Measurements from ENCODE around the gene MICAL3. TPM values are rescaled to one million over a fixed set of nuclear protein-coding genes. Genes with fewer than 3 reads are reported as not detected.

Gene MICAL3
- polyA plus RNA-seq, 1 donor from 2014 or later: 28.1 TPM

DNA sequence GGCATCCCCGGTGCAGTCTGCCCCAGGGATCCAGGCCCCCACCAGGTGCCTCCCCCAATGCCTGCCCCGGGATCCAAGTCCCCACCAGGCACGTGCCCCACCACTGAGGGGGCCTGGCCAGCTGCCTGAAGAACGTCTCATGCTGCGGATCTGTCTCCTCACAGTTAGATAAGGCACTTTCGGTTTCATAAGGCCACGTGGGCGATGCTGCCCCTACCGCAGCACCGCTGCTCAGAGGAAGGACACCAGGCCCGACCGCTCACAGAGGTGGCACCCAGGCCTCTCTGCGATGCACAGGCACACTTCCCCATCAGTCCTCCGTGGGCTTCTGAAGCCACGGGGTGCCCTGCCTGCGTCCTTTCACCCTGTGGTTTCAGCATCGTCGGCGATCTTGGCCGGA lies 182.0 kb downstream of the MICAL3 start:
- H3K4me2 ChIP-seq (ENCODE audit: low read length): no peak overlapping the region
- no peaks in the 10 kb centered on the region for H3K27me3 ChIP-seq (ENCODE audit: insufficient read depth, low read depth, low read length)
- no peak overlapping the region for H2AFZ ChIP-seq (ENCODE audit: low read depth, low read length)
- H3K9me2 ChIP-seq (ENCODE audit: insufficient read depth, low read length): no peaks in the 10 kb centered on the region
- H3K4me3 ChIP-seq (ENCODE audit: low read length): no peak overlapping the region
- no peaks in the 10 kb centered on the region for H4K20me1 ChIP-seq (ENCODE audit: insufficient read depth)
- TF ChIP-seq, protein P1, sequence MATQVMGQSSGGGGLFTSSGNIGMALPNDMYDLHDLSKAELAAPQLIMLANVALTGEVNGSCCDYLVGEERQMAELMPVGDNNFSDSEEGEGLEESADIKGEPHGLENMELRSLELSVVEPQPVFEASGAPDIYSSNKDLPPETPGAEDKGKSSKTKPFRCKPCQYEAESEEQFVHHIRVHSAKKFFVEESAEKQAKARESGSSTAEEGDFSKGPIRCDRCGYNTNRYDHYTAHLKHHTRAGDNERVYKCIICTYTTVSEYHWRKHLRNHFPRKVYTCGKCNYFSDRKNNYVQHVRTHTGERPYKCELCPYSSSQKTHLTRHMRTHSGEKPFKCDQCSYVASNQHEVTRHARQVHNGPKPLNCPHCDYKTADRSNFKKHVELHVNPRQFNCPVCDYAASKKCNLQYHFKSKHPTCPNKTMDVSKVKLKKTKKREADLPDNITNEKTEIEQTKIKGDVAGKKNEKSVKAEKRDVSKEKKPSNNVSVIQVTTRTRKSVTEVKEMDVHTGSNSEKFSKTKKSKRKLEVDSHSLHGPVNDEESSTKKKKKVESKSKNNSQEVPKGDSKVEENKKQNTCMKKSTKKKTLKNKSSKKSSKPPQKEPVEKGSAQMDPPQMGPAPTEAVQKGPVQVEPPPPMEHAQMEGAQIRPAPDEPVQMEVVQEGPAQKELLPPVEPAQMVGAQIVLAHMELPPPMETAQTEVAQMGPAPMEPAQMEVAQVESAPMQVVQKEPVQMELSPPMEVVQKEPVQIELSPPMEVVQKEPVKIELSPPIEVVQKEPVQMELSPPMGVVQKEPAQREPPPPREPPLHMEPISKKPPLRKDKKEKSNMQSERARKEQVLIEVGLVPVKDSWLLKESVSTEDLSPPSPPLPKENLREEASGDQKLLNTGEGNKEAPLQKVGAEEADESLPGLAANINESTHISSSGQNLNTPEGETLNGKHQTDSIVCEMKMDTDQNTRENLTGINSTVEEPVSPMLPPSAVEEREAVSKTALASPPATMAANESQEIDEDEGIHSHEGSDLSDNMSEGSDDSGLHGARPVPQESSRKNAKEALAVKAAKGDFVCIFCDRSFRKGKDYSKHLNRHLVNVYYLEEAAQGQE (IDR thresholded peaks at IDR 0.05; ENCODE audit: borderline replicate concordance): no peak
- TF ChIP-seq SMC3 (conservative IDR thresholded peaks at IDR 0.05; ENCODE audit: poor library complexity) (no peak), EZH2 (IDR thresholded peaks at IDR 0.05; ENCODE audit: borderline replicate concordance, insufficient read depth, low read length, poor library complexity, severe bottlenecking) (no peak), POLR2AphosphoS5 (IDR thresholded peaks at IDR 0.05) (no peak), RAD21 (conservative IDR thresholded peaks at IDR 0.05) (no peak), MXI1 (conservative IDR thresholded peaks at IDR 0.05; ENCODE audit: poor library complexity, severe bottlenecking) (no peak), TAF1 (IDR thresholded peaks at IDR 0.05; ENCODE audit: low read depth) (no peak), EP300 (conservative IDR thresholded peaks at IDR 0.05; ENCODE audit: poor library complexity, severe bottlenecking) (no peak)
- TF ChIP-seq, protein P2, sequence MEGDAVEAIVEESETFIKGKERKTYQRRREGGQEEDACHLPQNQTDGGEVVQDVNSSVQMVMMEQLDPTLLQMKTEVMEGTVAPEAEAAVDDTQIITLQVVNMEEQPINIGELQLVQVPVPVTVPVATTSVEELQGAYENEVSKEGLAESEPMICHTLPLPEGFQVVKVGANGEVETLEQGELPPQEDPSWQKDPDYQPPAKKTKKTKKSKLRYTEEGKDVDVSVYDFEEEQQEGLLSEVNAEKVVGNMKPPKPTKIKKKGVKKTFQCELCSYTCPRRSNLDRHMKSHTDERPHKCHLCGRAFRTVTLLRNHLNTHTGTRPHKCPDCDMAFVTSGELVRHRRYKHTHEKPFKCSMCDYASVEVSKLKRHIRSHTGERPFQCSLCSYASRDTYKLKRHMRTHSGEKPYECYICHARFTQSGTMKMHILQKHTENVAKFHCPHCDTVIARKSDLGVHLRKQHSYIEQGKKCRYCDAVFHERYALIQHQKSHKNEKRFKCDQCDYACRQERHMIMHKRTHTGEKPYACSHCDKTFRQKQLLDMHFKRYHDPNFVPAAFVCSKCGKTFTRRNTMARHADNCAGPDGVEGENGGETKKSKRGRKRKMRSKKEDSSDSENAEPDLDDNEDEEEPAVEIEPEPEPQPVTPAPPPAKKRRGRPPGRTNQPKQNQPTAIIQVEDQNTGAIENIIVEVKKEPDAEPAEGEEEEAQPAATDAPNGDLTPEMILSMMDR (IDR thresholded peaks at IDR 0.05; ENCODE audit: poor library complexity, severe bottlenecking): no peak
- no peaks in the 10 kb centered on the region for H3K36me3 ChIP-seq (ENCODE audit: insufficient read depth, low read length)
- no peaks in the 10 kb centered on the region for H3K79me2 ChIP-seq (replicated peaks; ENCODE audit: insufficient read depth, low read length)
- no peaks in the 10 kb centered on the region for H3K9me3 ChIP-seq (ENCODE audit: low read length)
- no peaks in the 10 kb centered on the region for H3F3A ChIP-seq (ENCODE audit: insufficient read depth, low read length, poor library complexity, severe bottlenecking)
- no peak overlapping the region for H3K27ac ChIP-seq (ENCODE audit: low read length)
- no peak overlapping the region for H3K9ac ChIP-seq (ENCODE audit: low read length)

DNA sequence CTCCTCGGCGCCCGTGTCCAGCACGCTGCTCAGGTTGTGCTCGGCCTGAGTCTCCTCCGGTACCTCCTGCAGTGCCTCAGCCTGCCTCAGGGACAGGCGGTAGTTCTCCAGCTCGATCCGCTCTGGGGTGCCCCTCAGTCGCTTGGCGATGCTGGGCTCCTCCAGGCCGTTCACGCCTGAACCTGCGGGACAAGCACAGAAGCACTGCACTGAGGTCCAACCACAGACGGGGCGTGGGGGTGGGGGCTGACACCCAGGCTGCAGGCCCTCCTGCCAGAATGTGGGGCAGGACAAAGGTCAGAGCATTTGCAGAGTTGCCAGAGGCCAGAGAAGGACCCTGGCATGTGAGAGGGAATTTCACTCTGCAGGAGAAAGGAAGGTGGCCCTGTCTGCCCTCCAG lies 182.5 kb downstream of the MICAL3 start:
- Histone ChIP-seq H3F3A (ENCODE audit: insufficient read depth, low read length, poor library complexity, severe bottlenecking) (no peaks in the 10 kb centered on the region), H4K20me1 (ENCODE audit: insufficient read depth) (no peaks in the 10 kb centered on the region), H3K4me2 (ENCODE audit: low read length) (no peak overlapping the region), H3K9ac (ENCODE audit: low read length) (no peak overlapping the region), H3K27ac (ENCODE audit: low read length) (no peak overlapping the region), H3K36me3 (ENCODE audit: insufficient read depth, low read length) (no peaks in the 10 kb centered on the region), H3K9me3 (ENCODE audit: low read length) (no peaks in the 10 kb centered on the region), H3K4me3 (ENCODE audit: low read length) (no peak overlapping the region), H2AFZ (ENCODE audit: low read depth, low read length) (no peak overlapping the region), H3K27me3 (ENCODE audit: insufficient read depth, low read depth, low read length) (no peaks in the 10 kb centered on the region), H3K79me2 (replicated peaks; ENCODE audit: insufficient read depth, low read length) (no peaks in the 10 kb centered on the region), H3K9me2 (ENCODE audit: insufficient read depth, low read length) (no peaks in the 10 kb centered on the region)
- TF ChIP-seq EP300 (conservative IDR thresholded peaks at IDR 0.05; ENCODE audit: poor library complexity, severe bottlenecking): no peak
- TF ChIP-seq TAF1 (IDR thresholded peaks at IDR 0.05; ENCODE audit: low read depth): no peak
- no peak for TF ChIP-seq RAD21 (conservative IDR thresholded peaks at IDR 0.05)
- TF ChIP-seq, protein P2 (IDR thresholded peaks at IDR 0.05; ENCODE audit: poor library complexity, severe bottlenecking): no peak
- no peak for TF ChIP-seq POLR2AphosphoS5 (IDR thresholded peaks at IDR 0.05)
- TF ChIP-seq MXI1 (conservative IDR thresholded peaks at IDR 0.05; ENCODE audit: poor library complexity, severe bottlenecking): no peak
- TF ChIP-seq SMC3 (conservative IDR thresholded peaks at IDR 0.05; ENCODE audit: poor library complexity): no peak

Measured in neural cell (in vitro differentiated cells).